HepG2 (cell line): ENCODE data around the gene SCP2. TPM values are rescaled to one million over a fixed set of nuclear protein-coding genes. Genes with fewer than 3 reads are reported as not detected.

Experiments used
- ATAC-seq: fragments of 200-7000 bp; cut with Tn5 transposase; 3 replicates; pipeline ENCODE4 v1.9.1; 2020; ENCODE audit warnings: mild to moderate bottlenecking, moderate library complexity
- BruUV-seq: library from RNA; stranded (reverse); fragments of 400-500 nt; replicated peaks from 2 replicates; lab custom pipeline; 2021; lab: Mats Ljungman, UMichigan
- CTCF ChIA-PET: fragments of 300-600 bp; formaldehyde crosslinking; extraction: SDS; loops from one replicate; lab custom pipeline; 2021; ENCODE audit warnings: low total read pairs, inconsistent platforms, low intra/inter-chr PET ratio; lab: Yijun Ruan, JAX
- POLR2A ChIA-PET: fragments of 350-600 bp; sonication (Branson Sonifier 250); formaldehyde crosslinking; loops from one replicate; lab custom pipeline; 2020; ENCODE audit warnings: antibody characterized with exemption, inconsistent platforms; lab: Yijun Ruan, JAX
- DNase-seq: peaks from one replicate; pipeline ENCODE4 v3.0.0-alpha.2; 2015; ENCODE audit warnings: low spot score
- FAIRE-seq: peaks from 3 replicates; lab custom pipeline; 2011; peaks lifted over from hg19 to GRCh38; lab: Jason Lieb, UNC
- H2AFZ ChIP-seq: one replicate; pipeline ENCODE4 v1.6.1; 2011; ENCODE audit warnings: low read length, inconsistent platforms
- H3K27ac ChIP-seq: fragments of 300-600 bp; 3 replicates; pipeline ENCODE4 v1.8.0; 2011; ENCODE audit warnings: mixed run types, mild to moderate bottlenecking, mixed read lengths, low read length, inconsistent platforms; ENCODE audit not compliant: insufficient read depth; ENCODE audit errors: extremely low read length
- H3K27me3 ChIP-seq, 2 experiments: fragments of 200-600 bp in 1 of 2; 2 replicates in 1 of 2; 3 replicates in 1 of 2; pipeline versions ENCODE4 v1.6.0 to v1.8.0; 2011; ENCODE audit warnings: low read length in 2 of 2, mild to moderate bottlenecking in 2 of 2, moderate library complexity in 2 of 2, inconsistent platforms in 1 of 2; ENCODE audit not compliant: insufficient read depth in 2 of 2, control insufficient read depth in 1 of 2
- H3K36me3 ChIP-seq, 2 experiments: fragments of 200-600 bp in 1 of 2; replicated peaks in 1 of 2; 2 replicates in 1 of 2; 3 replicates in 1 of 2; pipeline versions ENCODE4 v1.5.1 to v1.8.0; 2011; ENCODE audit warnings: low read length in 2 of 2, inconsistent platforms in 1 of 2; ENCODE audit not compliant: insufficient read depth in 2 of 2, control insufficient read depth in 1 of 2
- H3K4me1 ChIP-seq: 2 replicates; pipeline ENCODE4 v1.5.1; 2012; ENCODE audit warnings: low read length, inconsistent platforms; ENCODE audit not compliant: insufficient read depth
- H3K4me2 ChIP-seq: 2 replicates; pipeline ENCODE4 v1.6.0; 2011; ENCODE audit warnings: low read depth, low read length, inconsistent platforms
- H3K4me3 ChIP-seq, 3 experiments: fragments of 200-600 bp in 1 of 3; sonication (generic), shearing (Covaris generic) in 1 of 3; replicated peaks in 1 of 3; 2 replicates each; pipeline ENCODE4 v1.5.1; 2011 to 2016; ENCODE audit warnings: low read length in 3 of 3, inconsistent platforms in 2 of 3, low read depth in 2 of 3, mild to moderate bottlenecking in 2 of 3, control low read depth in 1 of 3, mixed read lengths in 1 of 3; ENCODE audit not compliant: insufficient read depth in 1 of 3
- H3K79me2 ChIP-seq: one replicate; pipeline ENCODE4 v1.6.1; 2011; ENCODE audit warnings: low read length, inconsistent platforms; ENCODE audit not compliant: insufficient read depth
- H3K9ac ChIP-seq: 2 replicates; pipeline ENCODE4 v1.6.0; 2011; ENCODE audit warnings: mild to moderate bottlenecking, low read depth, low read length, inconsistent platforms; ENCODE audit not compliant: insufficient read depth
- H3K9me3 ChIP-seq: 2 replicates; pipeline ENCODE4 v1.5.1; 2012; ENCODE audit warnings: mild to moderate bottlenecking, low read length
- H4K20me1 ChIP-seq: 2 replicates; pipeline ENCODE4 v1.6.0; 2011; ENCODE audit warnings: inconsistent platforms, mild to moderate bottlenecking, low read length, moderate library complexity; ENCODE audit not compliant: insufficient read depth
- ADNP ChIP-seq: sonication (generic); formaldehyde crosslinking; IDR thresholded peaks from 2 replicates; pipeline ENCODE4 v1.4.0; 2020; ENCODE audit warnings: missing genetic modification reagents
- FOXP1 ChIP-seq, 2 experiments: fragments of 450-650 bp in 1 of 2; IDR thresholded peaks; 2 replicates each; pipeline ENCODE4 v1.6.1; 2017 to 2018; ENCODE audit warnings: antibody characterized with exemption in 1 of 2
- HNF4G ChIP-seq, 2 experiments: sonication (generic) in 1 of 2; formaldehyde crosslinking in 1 of 2; IDR thresholded peaks; 2 replicates each; pipeline versions ENCODE4 v1.4.0 to v1.6.1; 2011 to 2020; ENCODE audit warnings: borderline replicate concordance in 2 of 2, low read depth in 2 of 2, mild to moderate bottlenecking in 2 of 2, low read length in 1 of 2, missing genetic modification reagents in 1 of 2, moderate library complexity in 1 of 2
- NFRKB ChIP-seq: fragments of 450-650 bp; IDR thresholded peaks from 2 replicates; pipeline ENCODE4 v1.6.1; 2017
- SP2 ChIP-seq: sonication (generic); formaldehyde crosslinking; IDR thresholded peaks from 2 replicates; pipeline ENCODE4 v1.5.1; 2020; ENCODE audit warnings: mild to moderate bottlenecking, missing genetic modification reagents
- SRY ChIP-seq: sonication (generic); formaldehyde crosslinking; IDR thresholded peaks from 2 replicates; pipeline ENCODE4 v1.8.0; 2022; ENCODE audit warnings: mild to moderate bottlenecking, missing genetic modification reagents
- ZNF616 ChIP-seq: sonication (generic); formaldehyde crosslinking; IDR thresholded peaks from 2 replicates; pipeline ENCODE4 v1.5.0; 2020; ENCODE audit warnings: low read depth, mild to moderate bottlenecking, missing genetic modification reagents
- WGBS: methylation state at CpG from one replicate; pipeline ENCODE4 v1.1.6; 2017; ENCODE audit warnings: low lambda C conversion rate; 5-methylcytosine and 5-hydroxymethylcytosine counted together
- in situ Hi-C: cut with HindIII; loops from 2 replicates; pipeline ENCODE4 v1.10.0; 2017; ENCODE audit warnings: low pct_unique_long_range_greater_than_20kb; ENCODE audit not compliant: extremely low pct_ligation_motif_present
- intact Hi-C: fragments of 100-400 bp; cut with micrococcal nuclease; formaldehyde crosslinking; loops from one replicate; pipeline ENCODE4 v1.10.0; 2022; ENCODE audit not compliant: unreplicated experiment
- polyA plus RNA-seq, 8 experiments: library from polyadenylated mRNA; depleted of rRNA in 3 of 8; stranded (reverse) in 7 of 8; unstranded in 1 of 8; fragments of >200 nt; fragmentation: Illumina TruSeq in 4 of 8; extraction: Trizol in 4 of 8; gene quantifications; 2 replicates each; pipeline versions ENCODE4 v1.2.1 to v1.2.3, GENCODE V29; 2011 to 2016; ENCODE audit warnings: low read depth in 4 of 8, missing spikeins in 1 of 8, mixed read lengths in 1 of 8; ENCODE audit not compliant: insufficient read depth in 1 of 8
- total RNA-seq, 5 experiments: library from RNA; depleted of rRNA; stranded (reverse); fragments of >200 nt; fragmentation: Illumina TruSeq; extraction: Trizol; gene quantifications; 2 replicates each; pipeline ENCODE4 v1.2.3, GENCODE V29; 2016; ENCODE audit warnings: low read depth in 1 of 5
- TF ChIP-seq, protein P1 (sequence below): sonication (generic); formaldehyde crosslinking; IDR thresholded peaks from 2 replicates; pipeline ENCODE4 v1.8.1; 2022; ENCODE audit warnings: low read depth, mild to moderate bottlenecking, missing genetic modification reagents
- TF ChIP-seq, protein P2 (sequence below): fragments of 450-650 bp; IDR thresholded peaks from 2 replicates; pipeline ENCODE4 v1.6.1; 2017
- TF ChIP-seq, protein P3 (sequence below): sonication (generic); formaldehyde crosslinking; IDR thresholded peaks from 2 replicates; pipeline ENCODE4 v1.5.0; 2020; ENCODE audit warnings: mild to moderate bottlenecking, missing genetic modification reagents
- TF ChIP-seq, protein P4 (sequence below): IDR thresholded peaks from 2 replicates; pipeline ENCODE4 v1.6.1; 2016; ENCODE audit warnings: control low read depth

The SCP2 gene
- total and polyA plus RNA-seq, 2 of the 13 experiments (the other 11 are each of a cell fraction or from before 2014, with no cell fraction given) = 59.0 to 133 TPM

DNA sequence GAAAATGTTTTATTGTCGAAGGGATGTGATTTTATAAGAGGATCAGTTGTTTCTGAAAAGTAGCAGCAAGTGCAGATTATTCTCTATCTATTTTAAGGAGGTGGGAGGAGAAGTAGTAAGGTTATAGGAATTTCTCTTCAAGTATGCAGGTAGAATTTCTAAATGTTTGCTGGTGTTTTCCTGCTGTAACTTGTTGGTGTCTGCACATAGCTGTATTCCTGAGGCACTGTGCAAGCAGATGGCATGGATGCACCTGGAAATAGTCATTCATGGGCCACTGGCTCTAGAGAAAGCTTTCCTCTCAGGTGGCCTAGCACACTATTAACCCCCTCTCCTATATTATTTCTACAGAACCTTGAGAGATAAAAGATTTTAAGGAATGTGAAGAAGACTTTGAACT lies 104.7 kb downstream of the SCP2 start (continued):
- TF ChIP-seq, protein P1, sequence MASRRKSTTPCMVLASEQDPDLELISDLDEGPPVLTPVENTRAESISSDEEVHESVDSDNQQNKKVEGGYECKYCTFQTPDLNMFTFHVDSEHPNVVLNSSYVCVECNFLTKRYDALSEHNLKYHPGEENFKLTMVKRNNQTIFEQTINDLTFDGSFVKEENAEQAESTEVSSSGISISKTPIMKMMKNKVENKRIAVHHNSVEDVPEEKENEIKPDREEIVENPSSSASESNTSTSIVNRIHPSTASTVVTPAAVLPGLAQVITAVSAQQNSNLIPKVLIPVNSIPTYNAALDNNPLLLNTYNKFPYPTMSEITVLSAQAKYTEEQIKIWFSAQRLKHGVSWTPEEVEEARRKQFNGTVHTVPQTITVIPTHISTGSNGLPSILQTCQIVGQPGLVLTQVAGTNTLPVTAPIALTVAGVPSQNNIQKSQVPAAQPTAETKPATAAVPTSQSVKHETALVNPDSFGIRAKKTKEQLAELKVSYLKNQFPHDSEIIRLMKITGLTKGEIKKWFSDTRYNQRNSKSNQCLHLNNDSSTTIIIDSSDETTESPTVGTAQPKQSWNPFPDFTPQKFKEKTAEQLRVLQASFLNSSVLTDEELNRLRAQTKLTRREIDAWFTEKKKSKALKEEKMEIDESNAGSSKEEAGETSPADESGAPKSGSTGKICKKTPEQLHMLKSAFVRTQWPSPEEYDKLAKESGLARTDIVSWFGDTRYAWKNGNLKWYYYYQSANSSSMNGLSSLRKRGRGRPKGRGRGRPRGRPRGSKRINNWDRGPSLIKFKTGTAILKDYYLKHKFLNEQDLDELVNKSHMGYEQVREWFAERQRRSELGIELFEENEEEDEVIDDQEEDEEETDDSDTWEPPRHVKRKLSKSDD (CRISPR knock-in tag) = no peak

DNA sequence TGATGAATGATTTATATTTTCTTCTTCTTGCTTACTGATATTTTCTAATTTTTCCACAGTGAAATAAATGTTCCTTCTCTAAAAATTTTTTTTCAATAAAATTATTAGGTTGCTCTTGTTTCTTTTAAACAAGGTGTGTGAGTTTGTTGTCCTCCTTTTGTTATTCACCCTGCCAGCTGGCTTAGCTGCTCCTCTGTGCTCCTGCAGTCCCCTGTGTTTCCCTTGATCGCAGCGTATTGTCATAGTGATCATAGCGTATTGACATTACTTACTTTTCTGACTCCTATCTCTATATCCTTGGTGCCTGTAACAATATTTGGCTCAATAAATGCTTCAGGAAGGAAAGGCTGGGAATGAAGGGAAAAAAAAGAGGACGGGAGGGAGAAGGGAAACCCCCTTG lies 110.1 kb downstream of the SCP2 start:
- intact Hi-C loops = no loop called here
- in situ Hi-C loops = no loop called here
- DNase-seq = no peak
- Histone ChIP-seq H4K20me1 (no peaks in the 10 kb centered on the region), H3K9me3 (no peaks in the 10 kb centered on the region), H3K27me3 (no peaks in the 10 kb centered on the region), H3K36me3 (peaks cover 9 to 36% of the 10 kb centered on the region in 2 experiments; a peak in 4 of 5 replicates), H3K27ac (no peak overlapping the region), H3K4me2 (no peak overlapping the region), H3K79me2 (no peaks in the 10 kb centered on the region), H3K4me3 (no peak overlapping the region), H3K9ac (no peak overlapping the region), H3K4me1 (no peaks in the 10 kb centered on the region; the same call in 1 of the 2 replicates), H2AFZ (no peak overlapping the region)
- ChIA-PET POLR2A (no interaction called here), CTCF (no interaction called here)
- no TSS peak for BruUV-seq
- TF ChIP-seq, protein P2, sequence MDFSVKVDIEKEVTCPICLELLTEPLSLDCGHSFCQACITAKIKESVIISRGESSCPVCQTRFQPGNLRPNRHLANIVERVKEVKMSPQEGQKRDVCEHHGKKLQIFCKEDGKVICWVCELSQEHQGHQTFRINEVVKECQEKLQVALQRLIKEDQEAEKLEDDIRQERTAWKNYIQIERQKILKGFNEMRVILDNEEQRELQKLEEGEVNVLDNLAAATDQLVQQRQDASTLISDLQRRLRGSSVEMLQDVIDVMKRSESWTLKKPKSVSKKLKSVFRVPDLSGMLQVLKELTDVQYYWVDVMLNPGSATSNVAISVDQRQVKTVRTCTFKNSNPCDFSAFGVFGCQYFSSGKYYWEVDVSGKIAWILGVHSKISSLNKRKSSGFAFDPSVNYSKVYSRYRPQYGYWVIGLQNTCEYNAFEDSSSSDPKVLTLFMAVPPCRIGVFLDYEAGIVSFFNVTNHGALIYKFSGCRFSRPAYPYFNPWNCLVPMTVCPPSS = no peak
- no peak for TF ChIP-seq FOXP1 (IDR thresholded peaks at IDR 0.05)
- no peak for TF ChIP-seq FOXP1 (CRISPR knock-in tag; IDR thresholded peaks at IDR 0.05)
- TF ChIP-seq NFRKB = no peak
- TF ChIP-seq, protein P3, sequence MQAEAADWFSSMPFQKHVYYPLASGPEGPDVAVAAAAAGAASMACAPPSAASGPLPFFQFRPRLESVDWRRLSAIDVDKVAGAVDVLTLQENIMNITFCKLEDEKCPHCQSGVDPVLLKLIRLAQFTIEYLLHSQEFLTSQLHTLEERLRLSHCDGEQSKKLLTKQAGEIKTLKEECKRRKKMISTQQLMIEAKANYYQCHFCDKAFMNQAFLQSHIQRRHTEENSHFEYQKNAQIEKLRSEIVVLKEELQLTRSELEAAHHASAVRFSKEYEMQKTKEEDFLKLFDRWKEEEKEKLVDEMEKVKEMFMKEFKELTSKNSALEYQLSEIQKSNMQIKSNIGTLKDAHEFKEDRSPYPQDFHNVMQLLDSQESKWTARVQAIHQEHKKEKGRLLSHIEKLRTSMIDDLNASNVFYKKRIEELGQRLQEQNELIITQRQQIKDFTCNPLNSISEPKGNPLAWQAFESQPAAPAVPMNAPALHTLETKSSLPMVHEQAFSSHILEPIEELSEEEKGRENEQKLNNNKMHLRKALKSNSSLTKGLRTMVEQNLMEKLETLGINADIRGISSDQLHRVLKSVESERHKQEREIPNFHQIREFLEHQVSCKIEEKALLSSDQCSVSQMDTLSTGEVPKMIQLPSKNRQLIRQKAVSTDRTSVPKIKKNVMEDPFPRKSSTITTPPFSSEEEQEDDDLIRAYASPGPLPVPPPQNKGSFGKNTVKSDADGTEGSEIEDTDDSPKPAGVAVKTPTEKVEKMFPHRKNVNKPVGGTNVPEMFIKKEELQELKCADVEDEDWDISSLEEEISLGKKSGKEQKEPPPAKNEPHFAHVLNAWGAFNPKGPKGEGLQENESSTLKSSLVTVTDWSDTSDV (CRISPR knock-in tag) = no peak
- TF ChIP-seq, protein P4, sequence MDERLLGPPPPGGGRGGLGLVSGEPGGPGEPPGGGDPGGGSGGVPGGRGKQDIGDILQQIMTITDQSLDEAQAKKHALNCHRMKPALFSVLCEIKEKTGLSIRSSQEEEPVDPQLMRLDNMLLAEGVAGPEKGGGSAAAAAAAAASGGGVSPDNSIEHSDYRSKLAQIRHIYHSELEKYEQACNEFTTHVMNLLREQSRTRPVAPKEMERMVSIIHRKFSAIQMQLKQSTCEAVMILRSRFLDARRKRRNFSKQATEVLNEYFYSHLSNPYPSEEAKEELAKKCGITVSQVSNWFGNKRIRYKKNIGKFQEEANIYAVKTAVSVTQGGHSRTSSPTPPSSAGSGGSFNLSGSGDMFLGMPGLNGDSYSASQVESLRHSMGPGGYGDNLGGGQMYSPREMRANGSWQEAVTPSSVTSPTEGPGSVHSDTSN (CRISPR knock-in tag) = no peak
- no peak for TF ChIP-seq ZNF616
- no peak for TF ChIP-seq ADNP
- TF ChIP-seq SP2 = no peak
- no peak for TF ChIP-seq HNF4G (IDR thresholded peaks at IDR 0.05; ENCODE audit: borderline replicate concordance, low read depth, low read length)
- no peak for TF ChIP-seq HNF4G (CRISPR knock-in tag; IDR thresholded peaks at IDR 0.05; ENCODE audit: borderline replicate concordance, low read depth)
- no peak for TF ChIP-seq SRY (CRISPR knock-in tag)
- no peak for ATAC-seq
- no peak for FAIRE-seq
- WGBS = 96% methylated on average over 4 of the region's 4 CpGs
